H9 (cell line): ENCODE measurements around the gene LRMDA. TPM values are rescaled to one million over a fixed set of nuclear protein-coding genes. Genes with fewer than 3 reads are reported as not detected.

Source experiments
- DNase-seq: peaks from one replicate; pipeline ENCODE4 v3.0.0-alpha.2; 2017
- H2AFZ ChIP-seq: one replicate; pipeline ENCODE4 v1.6.1; 2013; ENCODE audit warnings: mild to moderate bottlenecking, low read length, control low read depth, moderate library complexity
- H2AK5ac ChIP-seq: 2 replicates; pipeline ENCODE4 v1.6.1; 2013; ENCODE audit warnings: low read length, control low read depth, mixed read lengths; ENCODE audit not compliant: insufficient read length
- H2BK120ac ChIP-seq: one replicate; pipeline ENCODE4 v1.6.1; 2013; ENCODE audit warnings: low read depth, mild to moderate bottlenecking, low read length, control low read depth, inconsistent platforms; ENCODE audit not compliant: poor library complexity, severe bottlenecking
- H2BK12ac ChIP-seq: 2 replicates; pipeline ENCODE4 v1.6.1; 2013; ENCODE audit warnings: low read length, control low read depth, mixed read lengths, low read depth; ENCODE audit not compliant: insufficient read length
- H2BK15ac ChIP-seq: 2 replicates; pipeline ENCODE4 v1.6.1; 2013; ENCODE audit warnings: low read depth, low read length, control low read depth
- H2BK20ac ChIP-seq: one replicate; pipeline ENCODE4 v1.6.1; 2013; ENCODE audit warnings: low read depth, mild to moderate bottlenecking, low read length, control low read depth, inconsistent platforms; ENCODE audit not compliant: poor library complexity, severe bottlenecking
- H2BK5ac ChIP-seq: 2 replicates; pipeline ENCODE4 v1.6.1; 2013; ENCODE audit warnings: low read length, control low read depth, mixed read lengths; ENCODE audit not compliant: insufficient read length
- H3K14ac ChIP-seq: 2 replicates; pipeline ENCODE4 v1.6.1; 2013; ENCODE audit warnings: low read length, control low read depth; ENCODE audit not compliant: insufficient read depth
- H3K18ac ChIP-seq: 2 replicates; pipeline ENCODE4 v1.6.1; 2013; ENCODE audit warnings: low read depth, mild to moderate bottlenecking, mixed read lengths, low read length, control low read depth; ENCODE audit not compliant: insufficient read length
- H3K23ac ChIP-seq: 2 replicates; pipeline ENCODE4 v1.6.1; 2013; ENCODE audit warnings: low read length, control low read depth, mixed read lengths, low read depth; ENCODE audit not compliant: insufficient read length
- H3K23me2 ChIP-seq: 2 replicates; pipeline ENCODE4 v1.6.1; 2013; ENCODE audit warnings: low read depth, mild to moderate bottlenecking, mixed read lengths, low read length, control low read depth; ENCODE audit not compliant: insufficient read length, poor library complexity, severe bottlenecking
- H3K27ac ChIP-seq: 2 replicates; pipeline ENCODE4 v1.5.1; 2013; ENCODE audit warnings: low read length, control low read depth, mixed read lengths, low read depth; ENCODE audit not compliant: insufficient read length
- H3K27me3 ChIP-seq: 2 replicates; pipeline ENCODE4 v1.6.1; 2013; ENCODE audit warnings: low read length, control low read depth, inconsistent platforms; ENCODE audit not compliant: insufficient read depth
- H3K4ac ChIP-seq: 2 replicates; pipeline ENCODE4 v1.6.1; 2013; ENCODE audit warnings: low read depth, mild to moderate bottlenecking, control low read depth, inconsistent platforms, low read length, moderate library complexity
- H3K4me1 ChIP-seq: 2 replicates; pipeline ENCODE4 v1.6.1; 2013; ENCODE audit warnings: low read length, control low read depth, inconsistent platforms; ENCODE audit not compliant: insufficient read depth
- H3K4me2 ChIP-seq: 2 replicates; pipeline ENCODE4 v1.6.1; 2013; ENCODE audit warnings: low read length, control low read depth, mixed read lengths; ENCODE audit not compliant: insufficient read length, insufficient read depth
- H3K56ac ChIP-seq: 2 replicates; pipeline ENCODE4 v1.6.1; 2013; ENCODE audit warnings: low read depth, mild to moderate bottlenecking, mixed read lengths, low read length, control low read depth; ENCODE audit not compliant: insufficient read length
- H3K79me1 ChIP-seq: 2 replicates; pipeline ENCODE4 v1.6.1; 2013; ENCODE audit warnings: low read depth, mild to moderate bottlenecking, moderate library complexity, low read length, control low read depth, inconsistent platforms; ENCODE audit not compliant: insufficient read depth, poor library complexity, severe bottlenecking
- H3K79me2 ChIP-seq: 2 replicates; pipeline ENCODE4 v1.6.1; 2013; ENCODE audit warnings: low read length, control low read depth, inconsistent platforms; ENCODE audit not compliant: insufficient read depth
- H3K9ac ChIP-seq: 2 replicates; pipeline ENCODE4 v1.6.1; 2013; ENCODE audit warnings: low read length, control low read depth, mixed read lengths; ENCODE audit not compliant: insufficient read length; ENCODE audit errors: extremely low read depth
- H3K9me3 ChIP-seq: one replicate; pipeline ENCODE4 v1.6.1; 2013; ENCODE audit warnings: low read depth, low read length, inconsistent platforms; ENCODE audit not compliant: control insufficient read depth
- H3T11ph ChIP-seq: one replicate; pipeline ENCODE4 v1.6.1; 2013; ENCODE audit warnings: mild to moderate bottlenecking, low read length, control low read depth, inconsistent platforms
- H4K20me1 ChIP-seq: one replicate; pipeline ENCODE4 v1.6.1; 2013; ENCODE audit not compliant: control insufficient read depth, insufficient read length, insufficient read depth
- H4K5ac ChIP-seq: 2 replicates; pipeline ENCODE4 v1.6.1; 2013; ENCODE audit warnings: low read depth, mild to moderate bottlenecking, mixed read lengths, low read length, control low read depth; ENCODE audit not compliant: insufficient read length
- H4K8ac ChIP-seq: replicated peaks from 2 replicates; pipeline ENCODE4 v1.6.1; 2013; ENCODE audit warnings: low read length, control low read depth, mixed read lengths, low read depth; ENCODE audit not compliant: insufficient read length
- H4K91ac ChIP-seq: 2 replicates; pipeline ENCODE4 v1.6.1; 2013; ENCODE audit warnings: low read depth, mild to moderate bottlenecking, moderate library complexity, mixed read lengths, low read length, control low read depth; ENCODE audit not compliant: insufficient read length
- H3K27ac Mint-ChIP-seq, 3 experiments: 2 replicates in 2 of 3; 3 replicates in 1 of 3; pipeline ENCODE4 v1.8.0; 2020 to 2021; ENCODE audit warnings: mixed read lengths in 3 of 3, mild to moderate bottlenecking in 1 of 3, moderate library complexity in 1 of 3
- H3K27me3 Mint-ChIP-seq: 2 replicates; pipeline ENCODE4 v1.8.0; 2021; ENCODE audit warnings: low read depth, mild to moderate bottlenecking, moderate library complexity, mixed read lengths
- H3K36me3 Mint-ChIP-seq, 3 experiments: 2 replicates in 2 of 3; 3 replicates in 1 of 3; pipeline ENCODE4 v1.8.0; 2020 to 2021; ENCODE audit warnings: low read depth in 3 of 3, mixed read lengths in 3 of 3; ENCODE audit not compliant: insufficient read depth in 1 of 3
- H3K4me1 Mint-ChIP-seq, 2 experiments: 2 replicates each; pipeline ENCODE4 v1.8.0; 2020; ENCODE audit warnings: mixed read lengths in 2 of 2
- H3K4me3 Mint-ChIP-seq, 2 experiments: 2 replicates in 1 of 2; 3 replicates in 1 of 2; pipeline ENCODE4 v1.8.0; 2020 to 2021; ENCODE audit warnings: mild to moderate bottlenecking in 2 of 2, mixed read lengths in 2 of 2, moderate library complexity in 1 of 2
- H3K9me3 Mint-ChIP-seq, 2 experiments: 2 replicates in 1 of 2; 3 replicates in 1 of 2; pipeline ENCODE4 v1.8.0; 2020; ENCODE audit warnings: mild to moderate bottlenecking in 2 of 2, mixed read lengths in 2 of 2, moderate library complexity in 1 of 2
- WGBS: extraction: QIAGEN DNeasy Blood & Tissue Kit; methylation state at CpG from one replicate; pipeline ENCODE4 v1.1.7; 2013; ENCODE audit warnings: missing lambda C conversion rate, low lambda C conversion rate, mixed read lengths; ENCODE audit not compliant: insufficient read length; ENCODE audit errors: extremely low coverage; 5-methylcytosine and 5-hydroxymethylcytosine counted together
- total RNA-seq: library from RNA; stranded (reverse); gene quantifications from 2 replicates; pipeline ENCODE4 v1.2.1, GENCODE V29; 2021
- TF ChIP-seq, protein P1 (sequence below): fragments of 200-600 bp; sonication (generic); conservative IDR thresholded peaks from 3 replicates; pipeline ENCODE4 v1.8.0; 2021; ENCODE audit warnings: antibody characterized with exemption, mild to moderate bottlenecking

Gene LRMDA
- total RNA-seq, 1 experiment from 2014 or later: 1.8 TPM

DNA sequence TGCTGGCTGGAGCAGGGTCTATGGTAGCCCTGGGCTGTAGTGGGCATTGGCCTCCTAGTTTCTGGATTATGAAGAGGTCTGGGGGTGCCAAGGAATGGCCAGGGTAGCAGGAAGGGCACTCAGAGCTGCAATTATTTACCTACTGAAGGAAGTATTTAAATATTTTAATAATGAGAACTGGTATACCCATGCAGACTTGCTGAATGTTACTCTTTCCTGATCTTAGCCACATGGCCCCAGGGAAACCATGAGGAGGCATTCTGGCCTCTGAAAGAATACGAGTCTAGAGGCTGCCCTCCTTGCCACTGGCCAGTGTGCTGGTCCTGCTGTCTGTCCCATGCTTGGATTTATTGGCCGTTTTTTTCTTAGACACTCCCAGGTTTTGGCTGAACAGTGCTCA lies 599.7 kb downstream of the LRMDA start:
- Histone ChIP-seq H3K23ac (no peak overlapping the region), H3K27me3 (no peaks in the 10 kb centered on the region), H3K79me1 (no peaks in the 10 kb centered on the region), H2BK12ac (no peak overlapping the region), H2AK5ac (no peak overlapping the region), H3K4me2 (no peak overlapping the region), H2BK15ac (no peak overlapping the region), H3K23me2 (no peaks in the 10 kb centered on the region), H4K5ac (no peak overlapping the region), H3K56ac (no peak overlapping the region), H2AFZ (no peak overlapping the region), H4K8ac (no peak overlapping the region), H3K14ac (no peak overlapping the region), H3K18ac (no peak overlapping the region), H3K79me2 (no peaks in the 10 kb centered on the region), H3T11ph (no peak overlapping the region), H2BK5ac (no peak overlapping the region), H4K91ac (no peak overlapping the region), H3K9ac (no peak overlapping the region), H3K4ac (no peak overlapping the region), H3K9me3 (no peaks in the 10 kb centered on the region), H2BK20ac (no peak overlapping the region), H3K27ac (no peak overlapping the region), H2BK120ac (no peak overlapping the region), H3K4me1 (peaks cover 2% of the 10 kb centered on the region; the same call in 1 of the 2 replicates), H4K20me1 (no peaks in the 10 kb centered on the region)
- WGBS: no CpG with 5 or more reads among the region's 2 CpGs
- Mint-ChIP-seq H3K4me1 (peaks cover 11 to 22% of the 10 kb centered on the region in 2 experiments), H3K36me3 (no peaks in the 10 kb centered on the region), H3K9me3 (no peaks in the 10 kb centered on the region), H3K27me3 (no peaks in the 10 kb centered on the region), H3K27ac (no peak overlapping the region), H3K4me3 (no peak overlapping the region)
- TF ChIP-seq, protein P1, sequence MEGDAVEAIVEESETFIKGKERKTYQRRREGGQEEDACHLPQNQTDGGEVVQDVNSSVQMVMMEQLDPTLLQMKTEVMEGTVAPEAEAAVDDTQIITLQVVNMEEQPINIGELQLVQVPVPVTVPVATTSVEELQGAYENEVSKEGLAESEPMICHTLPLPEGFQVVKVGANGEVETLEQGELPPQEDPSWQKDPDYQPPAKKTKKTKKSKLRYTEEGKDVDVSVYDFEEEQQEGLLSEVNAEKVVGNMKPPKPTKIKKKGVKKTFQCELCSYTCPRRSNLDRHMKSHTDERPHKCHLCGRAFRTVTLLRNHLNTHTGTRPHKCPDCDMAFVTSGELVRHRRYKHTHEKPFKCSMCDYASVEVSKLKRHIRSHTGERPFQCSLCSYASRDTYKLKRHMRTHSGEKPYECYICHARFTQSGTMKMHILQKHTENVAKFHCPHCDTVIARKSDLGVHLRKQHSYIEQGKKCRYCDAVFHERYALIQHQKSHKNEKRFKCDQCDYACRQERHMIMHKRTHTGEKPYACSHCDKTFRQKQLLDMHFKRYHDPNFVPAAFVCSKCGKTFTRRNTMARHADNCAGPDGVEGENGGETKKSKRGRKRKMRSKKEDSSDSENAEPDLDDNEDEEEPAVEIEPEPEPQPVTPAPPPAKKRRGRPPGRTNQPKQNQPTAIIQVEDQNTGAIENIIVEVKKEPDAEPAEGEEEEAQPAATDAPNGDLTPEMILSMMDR: no peak
- DNase-seq: no peak
